ENCODE results near the gene PRR14.
"Not testable (repeated sequence)": the region's sequence is repeated elsewhere in the genome, so short reads cannot be mapped to it uniquely, and the experiment has no call there.

The PRR14 gene

GRCh38 chr16:30632454-30632853 lies 18.3 kb upstream of the PRR14 start:
- not testable (repeated sequence) for DNase-seq

GRCh38 chr16:30633526-30633925 lies 17.2 kb upstream of the PRR14 start:
- no peak for DNase-seq

GRCh38 chr16:30636599-30636998 lies 14.2 kb upstream of the PRR14 start:
- DNase-seq = no peak

GRCh38 chr16:30637139-30637538 lies 13.6 kb upstream of the PRR14 start:
- DNase-seq = not testable (repeated sequence)

GRCh38 chr16:30637944-30638343 lies 12.8 kb upstream of the PRR14 start:
- no peak for DNase-seq

- no peak for DNase-seq
Observed at GRCh38 chr16:30641378-30641982, 9.3 kb upstream of the PRR14 start.

- DNase-seq = peak in 1 of 14 donors; percentile 83
Observed at GRCh38 chr16:30644334-30644830, 6.4 kb upstream of the PRR14 start.

GRCh38 chr16:30645727-30646126 lies 5.0 kb upstream of the PRR14 start:
- DNase-seq = no peak

GRCh38 chr16:30647274-30647571 lies 3.5 kb upstream of the PRR14 start:
- no peak for DNase-seq

GRCh38 chr16:30649725-30650368 lies 913 bp upstream of the PRR14 start:
- DNase-seq = peak in 2 of 14 donors; percentile 68 to 69

GRCh38 chr16:30651124-30652004 lies 604 bp downstream of the PRR14 start:
- DNase-seq = peak in 12 of 14 donors; percentile 12 to 79 (median 54)

GRCh38 chr16:30652005-30652296 lies 1.2 kb downstream of the PRR14 start:
- no peak for DNase-seq

GRCh38 chr16:30652718-30653117 lies 2.0 kb downstream of the PRR14 start:
- DNase-seq = no peak

GRCh38 chr16:30654856-30655255 lies 4.1 kb downstream of the PRR14 start:
- no peak for DNase-seq

GRCh38 chr16:30655815-30656347 lies 5.1 kb downstream of the PRR14 start:
- DNase-seq = no peak

GRCh38 chr16:30656388-30656787 lies 5.6 kb downstream of the PRR14 start:
- no peak for DNase-seq

- no peak for DNase-seq
Observed at GRCh38 chr16:30656974-30657865, 6.5 kb downstream of the PRR14 start.

GRCh38 chr16:30657866-30658730 lies 7.3 kb downstream of the PRR14 start, which contains the start of gene FBRS:
Gene FBRS (plus strand): TSS chr16:30658431. CDS start chr16:30659519, 1,088 bp downstream.
- peak; percentile 98 to 100 (median 100) for DNase-seq

- peak in 11 of 14 donors; percentile 88 to 99 (median 97) for DNase-seq
Observed at GRCh38 chr16:30658731-30659506, 8.2 kb downstream of the PRR14 start.
